Esophagus (tissue), 2 donors: Measurements from ENCODE around the gene MED29. TPM values are rescaled to one million over a fixed set of nuclear protein-coding genes. Genes with fewer than 3 reads are reported as not detected.

ENCODE experiments used
- H3K27ac ChIP-seq, 2 donors: one replicate each; pipeline ENCODE4 v1.5.1; 2013; ENCODE audit warnings: low read depth in 2 of 2, mild to moderate bottlenecking in 2 of 2, inconsistent platforms in 1 of 2, low read length in 1 of 2, moderate library complexity in 1 of 2
- H3K27me3 ChIP-seq, 2 donors: one replicate each; pipeline ENCODE4 v1.6.1; 2013; ENCODE audit warnings: low read length in 2 of 2, control low read depth in 1 of 2, mild to moderate bottlenecking in 1 of 2; ENCODE audit not compliant: insufficient read depth in 2 of 2, control insufficient read depth in 1 of 2
- H3K36me3 ChIP-seq, 2 donors: one replicate each; pipeline ENCODE4 v1.6.1; 2013; ENCODE audit warnings: low read length in 1 of 2; ENCODE audit not compliant: control insufficient read depth in 2 of 2, insufficient read depth in 2 of 2
- H3K4me1 ChIP-seq, 2 donors: one replicate each; pipeline ENCODE4 v1.6.1; 2013; ENCODE audit warnings: low read length in 1 of 2; ENCODE audit not compliant: control insufficient read depth in 2 of 2, insufficient read depth in 2 of 2
- H3K4me3 ChIP-seq, 2 donors: one replicate each; pipeline ENCODE4 v1.5.1; 2013; ENCODE audit warnings: low read length in 2 of 2, mild to moderate bottlenecking in 2 of 2, low read depth in 1 of 2, moderate library complexity in 1 of 2
- H3K9me3 ChIP-seq, 2 donors: one replicate each; pipeline ENCODE4 v1.6.1; 2013; ENCODE audit warnings: mild to moderate bottlenecking in 2 of 2, low read depth in 1 of 2, low read length in 1 of 2, moderate library complexity in 1 of 2; ENCODE audit not compliant: control insufficient read depth in 2 of 2, insufficient read depth in 1 of 2
- WGBS, 2 donors: extraction: QIAGEN DNeasy Blood & Tissue Kit; methylation state at CpG; one replicate each; pipeline ENCODE4 v1.1.7; 2013; 5-methylcytosine and 5-hydroxymethylcytosine counted together
- polyA plus RNA-seq, 2 donors: library from polyadenylated mRNA; stranded (reverse); fragments of 200-250 nt; gene quantifications; one replicate each; pipeline ENCODE4 v1.2.3, GENCODE V29; 2013
- donor health status: healthy with polysubstance abuse.
- donor health status: Bipolar disorder and iron deficiency.

MED29 gene
- polyA plus RNA-seq, 2 donors, result 15.6 to 22.7 TPM

- H3K4me1 ChIP-seq, result no peaks in the 10 kb centered on the region
- H3K27me3 ChIP-seq, result no peaks in the 10 kb centered on the region
- 74 to 76% methylated on average over 12 of the region's 12 CpGs for WGBS, 2 donors
- no peak overlapping the region for H3K4me3 ChIP-seq
- peaks cover 18 to 27% of the 10 kb centered on the region in 2 donors for H3K36me3 ChIP-seq
- no peak overlapping the region for H3K27ac ChIP-seq
- no peaks in the 10 kb centered on the region for H3K9me3 ChIP-seq
Measured at GRCh38 chr19:39352381-39353255, 38.6 kb upstream of the MED29 start.

GRCh38 chr19:39355253-39355652, 35.9 kb upstream of the MED29 start:
- Histone ChIP-seq H3K27me3 (no peaks in the 10 kb centered on the region), H3K4me3 (no peak overlapping the region), H3K27ac (no peak overlapping the region), H3K9me3 (no peaks in the 10 kb centered on the region), H3K36me3 (peaks cover 26 to 27% of the 10 kb centered on the region in 2 donors), H3K4me1 (no peaks in the 10 kb centered on the region)
- WGBS, 2 donors, result 91% methylated on average over 5 of the region's 5 CpGs

GRCh38 chr19:39356073-39356472, 35.1 kb upstream of the MED29 start:
- 90 to 92% methylated on average over 3 of the region's 3 CpGs for WGBS, 2 donors
- Histone ChIP-seq H3K9me3 (no peaks in the 10 kb centered on the region), H3K27me3 (no peaks in the 10 kb centered on the region), H3K36me3 (peaks cover 27 to 30% of the 10 kb centered on the region in 2 donors), H3K4me3 (no peak overlapping the region), H3K4me1 (no peaks in the 10 kb centered on the region), H3K27ac (no peak overlapping the region)

GRCh38 chr19:39356647-39357046, 34.5 kb upstream of the MED29 start:
- Histone ChIP-seq H3K4me3 (no peak overlapping the region), H3K9me3 (no peaks in the 10 kb centered on the region), H3K27me3 (no peaks in the 10 kb centered on the region), H3K27ac (no peak overlapping the region), H3K36me3 (peaks cover 27 to 30% of the 10 kb centered on the region in 2 donors), H3K4me1 (no peaks in the 10 kb centered on the region)
- WGBS, 2 donors, result 87 to 90% methylated on average over 18 of the region's 18 CpGs

- 86 to 93% methylated on average over 3 of the region's 3 CpGs for WGBS, 2 donors
- H3K27ac ChIP-seq, result no peak overlapping the region
- no peaks in the 10 kb centered on the region for H3K9me3 ChIP-seq
- H3K4me3 ChIP-seq, result no peak overlapping the region
- H3K27me3 ChIP-seq, result no peaks in the 10 kb centered on the region
- peaks cover 0 to 4% of the 10 kb centered on the region in 2 donors for H3K4me1 ChIP-seq
- peaks cover 24 to 35% of the 10 kb centered on the region in 2 donors for H3K36me3 ChIP-seq
Measured at GRCh38 chr19:39359026-39359425, 32.2 kb upstream of the MED29 start.

- WGBS, 2 donors, result 90 to 92% methylated on average over 1 of the region's 1 CpG
- peak overlapping the region; percentile 28 to 47 for H3K27ac ChIP-seq
Measured at GRCh38 chr19:39360599-39360998, 30.6 kb upstream of the MED29 start.

GRCh38 chr19:39362682-39363657, 28.2 kb upstream of the MED29 start:
- H3K4me1 ChIP-seq, result peaks cover 0 to 4% of the 10 kb centered on the region in 2 donors
- H3K27me3 ChIP-seq, result no peaks in the 10 kb centered on the region
- H3K4me3 ChIP-seq, result no peak overlapping the region
- H3K36me3 ChIP-seq, result peaks cover 0 to 19% of the 10 kb centered on the region in 2 donors
- no peaks in the 10 kb centered on the region for H3K9me3 ChIP-seq
- WGBS, 2 donors, result 61 to 62% methylated on average over 6 of the region's 6 CpGs
- H3K27ac ChIP-seq, result peak overlapping the region; percentile 51 to 88

More at GRCh38 chr19:39360599-39360998, 30.6 kb upstream of the MED29 start:
- peaks cover 0 to 4% of the 10 kb centered on the region in 2 donors for H3K4me1 ChIP-seq
- no peaks in the 10 kb centered on the region for H3K9me3 ChIP-seq
- no peak overlapping the region for H3K4me3 ChIP-seq
- H3K36me3 ChIP-seq, result peaks cover 18 to 30% of the 10 kb centered on the region in 2 donors
- no peaks in the 10 kb centered on the region for H3K27me3 ChIP-seq

GRCh38 chr19:39363901-39364457, 27.2 kb upstream of the MED29 start:
- H3K36me3 ChIP-seq, result peaks cover 0 to 18% of the 10 kb centered on the region in 2 donors

GRCh38 chr19:39365531-39365930, 25.6 kb upstream of the MED29 start:
- no peak overlapping the region for H3K27ac ChIP-seq
- H3K4me3 ChIP-seq, result no peak overlapping the region
- H3K27me3 ChIP-seq, result no peaks in the 10 kb centered on the region
- WGBS, 2 donors, result 100% methylated on average over 1 of the region's 1 CpG
- peaks cover 6 to 24% of the 10 kb centered on the region in 2 donors for H3K36me3 ChIP-seq
- H3K9me3 ChIP-seq, result no peaks in the 10 kb centered on the region
- peaks cover 0 to 4% of the 10 kb centered on the region in 2 donors for H3K4me1 ChIP-seq

More at GRCh38 chr19:39363901-39364457, 27.2 kb upstream of the MED29 start:
- H3K27me3 ChIP-seq, result no peaks in the 10 kb centered on the region
- H3K4me1 ChIP-seq, result peaks cover 0 to 4% of the 10 kb centered on the region in 2 donors
- H3K27ac ChIP-seq, result peak overlapping the region; percentile 51 to 88
- H3K4me3 ChIP-seq, result no peak overlapping the region
- H3K9me3 ChIP-seq, result no peaks in the 10 kb centered on the region
- WGBS, 2 donors, result 66 to 74% methylated on average over 5 of the region's 5 CpGs
